ENCODE results near the gene HOXC11. TPM values are rescaled to one million over a fixed set of nuclear protein-coding genes. Genes with fewer than 3 reads are reported as not detected.

HOXC11 gene
- total RNA-seq, 4 donors from 2014 or later: not detected

DNA sequence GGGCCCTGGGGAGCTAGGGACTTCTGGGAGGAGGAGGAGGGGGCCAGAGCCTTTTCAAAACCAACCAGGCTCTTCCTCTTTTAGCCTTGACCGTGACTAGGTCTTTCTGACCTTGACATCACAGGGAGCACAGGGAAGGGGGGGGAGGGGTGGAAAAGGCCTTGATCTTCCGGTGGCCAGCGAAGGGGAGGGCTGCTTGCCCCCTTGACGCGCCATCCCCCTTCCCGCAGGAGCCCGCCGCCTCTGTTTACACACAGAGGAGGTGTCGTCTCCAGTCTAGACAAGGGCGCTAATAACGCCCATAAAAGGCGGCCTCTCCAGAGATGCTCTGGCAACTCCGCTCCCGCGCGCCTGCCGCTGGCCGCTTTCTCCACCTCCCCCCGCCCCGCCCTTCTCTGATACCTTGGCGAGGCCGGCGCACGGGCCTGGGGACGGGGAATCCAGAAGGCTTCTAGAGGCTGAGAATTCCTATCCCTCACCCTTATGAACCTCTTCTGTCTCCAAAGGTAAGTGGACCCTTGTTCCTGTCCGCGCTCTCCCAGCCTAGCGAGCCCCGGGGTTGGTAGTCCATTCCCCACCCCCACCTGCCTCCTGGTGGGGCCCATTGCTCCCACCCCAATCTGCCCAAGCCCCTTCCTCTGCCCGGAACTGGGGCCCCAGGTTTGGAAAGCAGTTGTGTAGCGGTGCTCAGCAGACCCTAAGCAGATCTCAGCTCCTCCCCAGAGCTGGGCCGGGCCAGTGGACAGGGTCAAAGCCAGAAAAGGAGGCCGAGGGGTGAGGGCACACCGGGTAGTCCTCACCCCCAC lies 23.1 kb upstream of the HOXC11 start:
- TF ChIP-seq POLR2A (IDR thresholded peaks at IDR 0.05) (no peak), EP300 (IDR thresholded peaks at IDR 0.05; ENCODE audit: low read depth) (no peak), POLR2AphosphoS5 (IDR thresholded peaks at IDR 0.05) (no peak)
- TF ChIP-seq, protein P1, sequence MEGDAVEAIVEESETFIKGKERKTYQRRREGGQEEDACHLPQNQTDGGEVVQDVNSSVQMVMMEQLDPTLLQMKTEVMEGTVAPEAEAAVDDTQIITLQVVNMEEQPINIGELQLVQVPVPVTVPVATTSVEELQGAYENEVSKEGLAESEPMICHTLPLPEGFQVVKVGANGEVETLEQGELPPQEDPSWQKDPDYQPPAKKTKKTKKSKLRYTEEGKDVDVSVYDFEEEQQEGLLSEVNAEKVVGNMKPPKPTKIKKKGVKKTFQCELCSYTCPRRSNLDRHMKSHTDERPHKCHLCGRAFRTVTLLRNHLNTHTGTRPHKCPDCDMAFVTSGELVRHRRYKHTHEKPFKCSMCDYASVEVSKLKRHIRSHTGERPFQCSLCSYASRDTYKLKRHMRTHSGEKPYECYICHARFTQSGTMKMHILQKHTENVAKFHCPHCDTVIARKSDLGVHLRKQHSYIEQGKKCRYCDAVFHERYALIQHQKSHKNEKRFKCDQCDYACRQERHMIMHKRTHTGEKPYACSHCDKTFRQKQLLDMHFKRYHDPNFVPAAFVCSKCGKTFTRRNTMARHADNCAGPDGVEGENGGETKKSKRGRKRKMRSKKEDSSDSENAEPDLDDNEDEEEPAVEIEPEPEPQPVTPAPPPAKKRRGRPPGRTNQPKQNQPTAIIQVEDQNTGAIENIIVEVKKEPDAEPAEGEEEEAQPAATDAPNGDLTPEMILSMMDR (IDR thresholded peaks at IDR 0.05): no peak
- H3K27me3 ChIP-seq: peaks cover 100% of the 10 kb centered on the region

DNA sequence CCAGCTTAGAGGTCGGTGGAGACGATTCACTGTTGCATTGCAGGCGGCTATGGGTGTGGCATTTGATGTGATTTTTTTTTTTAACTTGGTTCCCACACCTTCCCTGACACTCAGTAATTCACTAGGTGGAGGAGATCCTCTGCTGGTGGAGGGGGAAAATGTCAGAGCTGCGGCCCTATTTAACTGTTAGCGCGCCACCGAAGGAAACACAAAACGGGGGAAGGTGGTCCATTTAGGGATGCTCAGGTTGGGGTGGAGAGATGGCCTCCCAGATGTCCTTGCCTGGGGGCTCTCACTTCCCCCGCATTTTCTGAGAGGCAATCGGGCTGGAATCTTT lies 22.5 kb upstream of the HOXC11 start:
- no peak for DNase-seq
- H3K4me1 ChIP-seq: no peaks in the 10 kb centered on the region
- peaks cover 100% of the 10 kb centered on the region for H3K27me3 ChIP-seq
- TF ChIP-seq EP300 (IDR thresholded peaks at IDR 0.05; ENCODE audit: low read depth) (no peak), POLR2A (IDR thresholded peaks at IDR 0.05) (no peak), POLR2AphosphoS5 (IDR thresholded peaks at IDR 0.05) (no peak)
- TF ChIP-seq, protein P1 (IDR thresholded peaks at IDR 0.05): no peak
- no peaks in the 10 kb centered on the region for H3K36me3 ChIP-seq
- intact Hi-C loops (cut with DNase I; ENCODE audit: low total_unique reads) (no loop called here), in situ Hi-C loops (cut with MboI; ENCODE audit: low pct_ligation_motif_present in 1 of 4, low pct_unique_long_range_greater_than_20kb in 1 of 4, low sequenced_read_pairs in 3 of 4) (no loop called here)
- no peak overlapping the region for H3K4me3 ChIP-seq
- H3K9me3 ChIP-seq: no peaks in the 10 kb centered on the region
- WGBS, 2 donors (ENCODE audit: low coverage in 1 of 2): 17% methylated on average over 10 of the region's 10 CpGs; no CpG with 5 or more reads in 1 of the 2 donors
- H3K27ac ChIP-seq: no peak overlapping the region

More for the DNA sequence above, 23.1 kb upstream of the HOXC11 start:
- H3K4me3 ChIP-seq: no peak overlapping the region
- H3K36me3 ChIP-seq: no peaks in the 10 kb centered on the region
- intact Hi-C loops (cut with DNase I; ENCODE audit: low total_unique reads): no loop called here
- no peak for DNase-seq
- 14% methylated on average over 34 of the region's 34 CpGs; no CpG with 5 or more reads in 1 of the 2 donors for WGBS, 2 donors (ENCODE audit: low coverage in 1 of 2)
- H3K9me3 ChIP-seq: no peaks in the 10 kb centered on the region
- in situ Hi-C loops (cut with MboI; ENCODE audit: low pct_ligation_motif_present in 1 of 4, low pct_unique_long_range_greater_than_20kb in 1 of 4, low sequenced_read_pairs in 3 of 4): no loop called here
- H3K4me1 ChIP-seq: no peaks in the 10 kb centered on the region
- H3K27ac ChIP-seq: no peak overlapping the region

DNA sequence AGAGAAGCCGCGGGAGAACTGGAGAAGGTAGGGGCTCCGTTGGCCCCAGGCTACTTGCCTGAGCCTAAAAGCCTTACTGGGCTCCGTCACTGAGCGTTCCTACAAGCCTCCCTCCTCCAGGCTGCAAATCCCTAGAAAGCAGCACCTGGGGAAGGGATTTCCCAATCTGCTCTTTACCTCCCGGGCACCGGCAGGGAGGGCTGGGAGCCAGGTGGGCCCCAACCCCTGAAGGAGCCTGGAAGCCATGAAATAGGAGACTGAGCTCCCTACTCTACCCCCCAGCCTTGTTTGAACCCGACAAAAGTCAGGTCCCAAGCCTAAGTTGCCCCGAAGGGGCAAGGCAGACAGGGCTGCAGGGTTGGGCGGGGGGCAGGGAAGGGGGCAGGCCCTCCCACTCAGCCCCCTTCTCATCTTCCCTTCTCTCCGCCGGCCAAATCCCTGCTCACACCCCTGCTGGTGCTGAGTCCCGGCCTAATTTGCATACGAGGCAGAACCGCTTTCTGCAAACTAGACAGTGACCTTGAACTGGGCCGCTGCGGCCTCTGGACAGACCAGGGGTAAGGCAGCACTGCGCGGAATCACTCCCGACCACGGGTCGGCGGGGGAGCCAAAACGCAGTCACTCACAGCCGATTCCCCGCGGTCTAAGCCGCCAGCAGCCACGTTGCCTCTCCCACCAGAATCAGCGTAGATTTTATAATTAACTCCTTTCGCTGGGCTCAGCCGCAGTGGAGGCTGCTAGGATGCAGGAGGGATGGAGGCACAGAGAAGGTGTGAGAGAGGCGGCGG lies 21.9 kb upstream of the HOXC11 start:
- Histone ChIP-seq H3K27ac (no peak overlapping the region), H3K27me3 (peaks cover 100% of the 10 kb centered on the region), H3K36me3 (no peaks in the 10 kb centered on the region), H3K4me3 (no peak overlapping the region), H3K9me3 (no peaks in the 10 kb centered on the region), H3K4me1 (no peaks in the 10 kb centered on the region)
- intact Hi-C loops (cut with DNase I; ENCODE audit: low total_unique reads) (no loop called here), in situ Hi-C loops (cut with MboI; ENCODE audit: low pct_ligation_motif_present in 1 of 4, low pct_unique_long_range_greater_than_20kb in 1 of 4, low sequenced_read_pairs in 3 of 4) (no loop called here)
- DNase-seq: no peak
- TF ChIP-seq EP300 (IDR thresholded peaks at IDR 0.05; ENCODE audit: low read depth): no peak
- TF ChIP-seq, protein P1 (IDR thresholded peaks at IDR 0.05): no peak
- no peak for TF ChIP-seq POLR2AphosphoS5 (IDR thresholded peaks at IDR 0.05)
- WGBS, 2 donors (ENCODE audit: low coverage in 1 of 2): 14% methylated on average over 34 of the region's 34 CpGs; no CpG with 5 or more reads in 1 of the 2 donors

DNA sequence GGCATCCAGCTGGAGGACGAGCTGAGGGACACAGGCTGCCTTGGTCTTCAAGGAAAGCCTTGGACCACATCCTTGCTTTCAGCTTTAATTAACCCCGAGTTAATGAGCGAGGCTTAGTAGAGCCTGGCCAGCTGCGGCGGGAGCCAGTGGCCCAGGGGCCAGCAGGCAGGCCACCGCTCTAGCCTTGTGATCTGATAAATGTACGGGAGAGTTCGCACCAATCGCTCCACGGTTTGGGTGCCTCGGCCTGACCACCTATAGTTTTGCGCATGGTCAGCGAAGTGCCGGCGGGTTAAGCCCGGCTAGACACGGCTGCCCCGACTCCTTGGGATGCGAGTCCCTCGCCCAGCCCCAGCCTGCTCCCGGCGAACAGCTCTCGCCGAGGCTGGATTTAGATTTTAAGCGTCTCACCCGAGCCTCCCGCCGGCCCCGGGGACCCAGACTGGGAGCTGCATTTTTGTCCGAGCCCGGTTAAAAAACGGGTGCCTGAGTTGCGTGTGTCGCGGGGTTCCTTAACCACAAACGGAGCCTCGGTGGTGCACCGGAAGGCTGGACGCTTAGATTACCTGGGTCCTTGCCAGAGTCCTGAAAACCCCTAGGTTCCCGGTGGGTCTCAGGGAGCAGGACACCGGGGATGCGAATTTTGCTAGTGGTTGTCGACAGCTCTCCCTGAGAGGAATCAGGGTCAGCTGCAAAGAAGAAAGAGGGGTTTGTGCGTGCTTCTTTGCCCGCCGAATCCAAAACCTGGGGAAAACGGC lies 21.2 kb upstream of the HOXC11 start:
- Histone ChIP-seq H3K27me3 (peaks cover 100% of the 10 kb centered on the region), H3K4me3 (no peak overlapping the region), H3K36me3 (no peaks in the 10 kb centered on the region), H3K27ac (no peak overlapping the region), H3K4me1 (peaks cover 0 to 3% (median 0%) of the 10 kb centered on the region in 4 donors), H3K9me3 (no peaks in the 10 kb centered on the region)
- intact Hi-C loops (cut with DNase I; ENCODE audit: low total_unique reads): no loop called here
- no peak for DNase-seq
- TF ChIP-seq POLR2AphosphoS5 (IDR thresholded peaks at IDR 0.05): no peak
- TF ChIP-seq POLR2A (IDR thresholded peaks at IDR 0.05): no peak
- no peak for TF ChIP-seq EP300 (IDR thresholded peaks at IDR 0.05; ENCODE audit: low read depth)
- TF ChIP-seq, protein P1 (IDR thresholded peaks at IDR 0.05): no peak
- WGBS, 2 donors (ENCODE audit: low coverage in 1 of 2): 19% methylated on average over 47 of the region's 47 CpGs; no CpG with 5 or more reads in 1 of the 2 donors
- in situ Hi-C loops (cut with MboI; ENCODE audit: low pct_ligation_motif_present in 1 of 4, low pct_unique_long_range_greater_than_20kb in 1 of 4, low sequenced_read_pairs in 3 of 4): no loop called here

Data from transverse colon (tissue), 4 donors.